ENCODE measurements around the gene CHST15.

GRCh38 chr10:124000792-124001201, 92.6 kb downstream of the CHST15 start:
- TF ChIP-seq EZH2 (IDR thresholded peaks at IDR 0.05; ENCODE audit: insufficient read depth, poor library complexity, severe bottlenecking) (no peak), EZH2phosphoT487 (IDR thresholded peaks at IDR 0.05; ENCODE audit: insufficient read depth, low read depth) (no peak)
